Measurements from ENCODE around the gene PKD1. TPM values are rescaled to one million over a fixed set of nuclear protein-coding genes. Genes with fewer than 3 reads are reported as not detected.

The PKD1 gene
- total RNA-seq, 1 donor from 2014 or later, result 31.5 TPM

GRCh38 chr16:2077016-2077415 lies 58.7 kb downstream of the PKD1 start:
- no peak for DNase-seq (ENCODE audit: low read depth in 2 of 2)

- no peak for DNase-seq (ENCODE audit: low read depth in 2 of 2)
These were observed 59.4 kb downstream of the PKD1 start for GRCh38 chr16:2076072-2076865.

GRCh38 chr16:2075631-2076030 lies 60.1 kb downstream of the PKD1 start:
- DNase-seq (ENCODE audit: low read depth in 2 of 2), result no peak

GRCh38 chr16:2074071-2074470 lies 61.6 kb downstream of the PKD1 start:
- DNase-seq (ENCODE audit: low read depth in 2 of 2), result no peak

GRCh38 chr16:2072926-2073325 lies 62.8 kb downstream of the PKD1 start:
- DNase-seq (ENCODE audit: low read depth in 2 of 2), result no peak

- peak in 1 of 2 donors; percentile 49 for DNase-seq (ENCODE audit: low read depth in 2 of 2)
These were observed 64.1 kb downstream of the PKD1 start for GRCh38 chr16:2071454-2072202.

- no peak for DNase-seq (ENCODE audit: low read depth in 2 of 2)
These were observed 64.9 kb downstream of the PKD1 start for GRCh38 chr16:2070576-2071453.

- no peak for DNase-seq (ENCODE audit: low read depth in 2 of 2)
These were observed 69.6 kb downstream of the PKD1 start for GRCh38 chr16:2066139-2066538.

- DNase-seq (ENCODE audit: low read depth in 2 of 2), result no peak
These were observed 71.2 kb downstream of the PKD1 start for GRCh38 chr16:2064368-2064945.

- DNase-seq (ENCODE audit: low read depth in 2 of 2), result no peak
These were observed 71.8 kb downstream of the PKD1 start for GRCh38 chr16:2063861-2064260.

- DNase-seq (ENCODE audit: low read depth in 2 of 2), result no peak
These were observed 72.9 kb downstream of the PKD1 start for GRCh38 chr16:2062801-2063200.

- no peak for DNase-seq (ENCODE audit: low read depth in 2 of 2)
These were observed 74.2 kb downstream of the PKD1 start for GRCh38 chr16:2061526-2061925.

- no peak for DNase-seq (ENCODE audit: low read depth in 2 of 2)
These were observed 74.7 kb downstream of the PKD1 start for GRCh38 chr16:2061023-2061422.

- DNase-seq (ENCODE audit: low read depth in 2 of 2), result no peak
These were observed 75.4 kb downstream of the PKD1 start for GRCh38 chr16:2060346-2060745.

- no peak for DNase-seq (ENCODE audit: low read depth in 2 of 2)
These were observed 76.8 kb downstream of the PKD1 start for GRCh38 chr16:2058872-2059271.

- no peak for DNase-seq (ENCODE audit: low read depth in 2 of 2)
These were observed 77.3 kb downstream of the PKD1 start for GRCh38 chr16:2058420-2058819.

- no peak for DNase-seq (ENCODE audit: low read depth in 2 of 2)
These were observed 78.3 kb downstream of the PKD1 start for GRCh38 chr16:2057438-2057837.

- no peak for DNase-seq (ENCODE audit: low read depth in 2 of 2)
These were observed 78.9 kb downstream of the PKD1 start for GRCh38 chr16:2056681-2057407.

- peak; percentile 47 to 70 for DNase-seq (ENCODE audit: low read depth in 2 of 2)
These were observed 79.6 kb downstream of the PKD1 start for GRCh38 chr16:2056077-2056476.

- DNase-seq (ENCODE audit: low read depth in 2 of 2), result no peak
These were observed 81.0 kb downstream of the PKD1 start for GRCh38 chr16:2054543-2055245.

All from lung microvascular endothelial cell (primary cell).